ENCODE measurements around the gene ARHGAP15.

DNA sequence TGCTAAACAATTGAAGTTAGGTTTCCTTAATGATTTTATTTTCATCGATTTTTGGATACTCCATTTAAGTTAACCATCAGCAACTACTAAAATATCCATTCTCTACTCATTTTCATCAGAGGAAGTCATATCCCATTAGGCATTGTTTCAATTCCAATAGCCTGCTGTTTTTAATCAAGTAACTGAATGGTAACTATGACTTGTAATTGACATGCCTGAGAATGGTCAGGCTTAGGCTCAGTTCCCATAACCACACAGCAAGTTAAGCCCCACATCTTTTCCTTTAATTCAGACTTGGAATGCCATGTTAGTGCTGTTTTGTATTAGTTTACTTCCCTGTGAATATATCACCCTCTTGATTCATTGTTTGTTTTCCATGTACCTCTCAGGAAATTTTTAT lies 398.8 kb downstream of the ARHGAP15 start:
- TF ChIP-seq, protein P1, sequence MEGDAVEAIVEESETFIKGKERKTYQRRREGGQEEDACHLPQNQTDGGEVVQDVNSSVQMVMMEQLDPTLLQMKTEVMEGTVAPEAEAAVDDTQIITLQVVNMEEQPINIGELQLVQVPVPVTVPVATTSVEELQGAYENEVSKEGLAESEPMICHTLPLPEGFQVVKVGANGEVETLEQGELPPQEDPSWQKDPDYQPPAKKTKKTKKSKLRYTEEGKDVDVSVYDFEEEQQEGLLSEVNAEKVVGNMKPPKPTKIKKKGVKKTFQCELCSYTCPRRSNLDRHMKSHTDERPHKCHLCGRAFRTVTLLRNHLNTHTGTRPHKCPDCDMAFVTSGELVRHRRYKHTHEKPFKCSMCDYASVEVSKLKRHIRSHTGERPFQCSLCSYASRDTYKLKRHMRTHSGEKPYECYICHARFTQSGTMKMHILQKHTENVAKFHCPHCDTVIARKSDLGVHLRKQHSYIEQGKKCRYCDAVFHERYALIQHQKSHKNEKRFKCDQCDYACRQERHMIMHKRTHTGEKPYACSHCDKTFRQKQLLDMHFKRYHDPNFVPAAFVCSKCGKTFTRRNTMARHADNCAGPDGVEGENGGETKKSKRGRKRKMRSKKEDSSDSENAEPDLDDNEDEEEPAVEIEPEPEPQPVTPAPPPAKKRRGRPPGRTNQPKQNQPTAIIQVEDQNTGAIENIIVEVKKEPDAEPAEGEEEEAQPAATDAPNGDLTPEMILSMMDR (IDR thresholded peaks at IDR 0.05; ENCODE audit: insufficient read depth, low read length, poor library complexity, severe bottlenecking): no peak
- no peak for TF ChIP-seq EZH2phosphoT487 (conservative IDR thresholded peaks at IDR 0.05; ENCODE audit: low read length)

All from SU-DHL-6 (cell line).